Neural cell (in vitro differentiated cells): ENCODE measurements around the gene CD8A. TPM values are rescaled to one million over a fixed set of nuclear protein-coding genes. Genes with fewer than 3 reads are reported as not detected.

Experiments used
- H2AFZ ChIP-seq: fragments of 200-600, 300-800 bp; sonication (generic), shearing (Covaris generic); 2 replicates; pipeline ENCODE4 v1.6.0; 2014; ENCODE audit warnings: low read depth, mild to moderate bottlenecking, antibody characterized with exemption, low read length, moderate library complexity
- H3F3A ChIP-seq: fragments of 200-600 bp; shearing (Covaris generic); 2 replicates; pipeline ENCODE4 v1.6.1; 2016; ENCODE audit warnings: mild to moderate bottlenecking, moderate library complexity, mixed read lengths, antibody characterized with exemption, low read length; ENCODE audit not compliant: insufficient read depth, poor library complexity, severe bottlenecking
- H3K27ac ChIP-seq: fragments of 200-600, 300-800 bp; sonication (generic), shearing (Covaris generic); 2 replicates; pipeline ENCODE4 v1.5.1; 2014; ENCODE audit warnings: mild to moderate bottlenecking, low read length, moderate library complexity
- H3K27me3 ChIP-seq: fragments of 300-800, 200-600 bp; sonication (generic), shearing (Covaris generic); 2 replicates; pipeline ENCODE4 v1.6.0; 2014; ENCODE audit warnings: mild to moderate bottlenecking, low read depth, low read length, moderate library complexity; ENCODE audit not compliant: insufficient read depth
- H3K36me3 ChIP-seq: fragments of 300-800, 200-600 bp; sonication (generic), shearing (Covaris generic); 2 replicates; pipeline ENCODE4 v1.5.1; 2014; ENCODE audit warnings: mild to moderate bottlenecking, antibody characterized with exemption, low read length, moderate library complexity; ENCODE audit not compliant: insufficient read depth
- H3K4me2 ChIP-seq: fragments of 300-800, 200-600 bp; sonication (generic), shearing (Covaris generic); 2 replicates; pipeline ENCODE4 v1.6.0; 2014; ENCODE audit warnings: mild to moderate bottlenecking, low read length
- H3K4me3 ChIP-seq: fragments of 300-800, 200-600 bp; sonication (generic), shearing (Covaris generic); 2 replicates; pipeline ENCODE4 v1.5.1; 2014; ENCODE audit warnings: mild to moderate bottlenecking, low read length, moderate library complexity
- H3K79me2 ChIP-seq: fragments of 200-600 bp; shearing (Covaris generic); replicated peaks from 2 replicates; pipeline ENCODE4 v1.6.0; 2014; ENCODE audit warnings: mild to moderate bottlenecking, low read length, moderate library complexity; ENCODE audit not compliant: insufficient read depth
- H3K9ac ChIP-seq: fragments of 300-800, 200-600 bp; sonication (generic), shearing (Covaris generic); 2 replicates; pipeline ENCODE4 v1.6.1; 2016; ENCODE audit warnings: mild to moderate bottlenecking, low read length, mixed read lengths
- H3K9me2 ChIP-seq: fragments of 200-600 bp; shearing (Covaris generic); 2 replicates; pipeline ENCODE4 v1.6.1; 2016; ENCODE audit warnings: mild to moderate bottlenecking, low read length, mixed read lengths; ENCODE audit not compliant: insufficient read depth
- H3K9me3 ChIP-seq: fragments of 200-600, 300-800 bp; sonication (generic), shearing (Covaris generic); 2 replicates; pipeline ENCODE4 v1.6.1; 2016; ENCODE audit warnings: mild to moderate bottlenecking, mixed run types, low read length, moderate library complexity, mixed read lengths
- H4K20me1 ChIP-seq: fragments of 200-600 bp; shearing (Covaris generic); 2 replicates; pipeline ENCODE4 v1.6.1; 2016; ENCODE audit warnings: mild to moderate bottlenecking, mixed run types; ENCODE audit not compliant: insufficient read depth
- EP300 ChIP-seq: fragments of 450-650 bp; conservative IDR thresholded peaks from 2 replicates; pipeline ENCODE4 v1.6.1; 2014; ENCODE audit warnings: antibody characterized with exemption, mild to moderate bottlenecking, moderate library complexity; ENCODE audit not compliant: poor library complexity, severe bottlenecking
- EZH2 ChIP-seq: fragments of 200-600, 300-800 bp; shearing (Covaris generic), sonication (generic); IDR thresholded peaks from 2 replicates; pipeline ENCODE4 v1.6.1; 2014; ENCODE audit warnings: antibody characterized with exemption, low read length, borderline replicate concordance, mild to moderate bottlenecking; ENCODE audit not compliant: insufficient read depth, poor library complexity, severe bottlenecking
- MXI1 ChIP-seq: fragments of 450-650 bp; conservative IDR thresholded peaks from 2 replicates; pipeline ENCODE4 v1.6.1; 2014; ENCODE audit warnings: antibody characterized with exemption, mild to moderate bottlenecking; ENCODE audit not compliant: poor library complexity, severe bottlenecking
- POLR2AphosphoS5 ChIP-seq: IDR thresholded peaks from 2 replicates; pipeline ENCODE4 v1.6.1; 2012
- RAD21 ChIP-seq: fragments of 450-650 bp; conservative IDR thresholded peaks from 2 replicates; pipeline ENCODE4 v1.6.1; 2014; ENCODE audit warnings: antibody characterized with exemption, mild to moderate bottlenecking, moderate library complexity
- SMC3 ChIP-seq: fragments of 450-650 bp; conservative IDR thresholded peaks from 2 replicates; pipeline ENCODE4 v1.6.1; 2014; ENCODE audit warnings: antibody characterized with exemption, mild to moderate bottlenecking, moderate library complexity; ENCODE audit not compliant: poor library complexity
- TAF1 ChIP-seq: IDR thresholded peaks from 2 replicates; pipeline ENCODE4 v1.6.1; 2012; ENCODE audit warnings: low read depth
- polyA plus RNA-seq: library from polyadenylated mRNA; depleted of rRNA; stranded (reverse); fragments of >200 nt; gene quantifications from 2 replicates; pipeline ENCODE4 v1.2.3, GENCODE V29; 2014
- TF ChIP-seq, protein P1 (sequence below): fragments of 450-650 bp; IDR thresholded peaks from 2 replicates; pipeline ENCODE4 v1.5.1; 2014; ENCODE audit warnings: antibody characterized with exemption, mild to moderate bottlenecking, moderate library complexity; ENCODE audit not compliant: poor library complexity, severe bottlenecking
- TF ChIP-seq, protein P2 (sequence below): IDR thresholded peaks from 2 replicates; pipeline ENCODE4 v1.6.1; 2012; ENCODE audit warnings: borderline replicate concordance

CD8A gene
- polyA plus RNA-seq, 1 donor from 2014 or later: 2.2 TPM

DNA sequence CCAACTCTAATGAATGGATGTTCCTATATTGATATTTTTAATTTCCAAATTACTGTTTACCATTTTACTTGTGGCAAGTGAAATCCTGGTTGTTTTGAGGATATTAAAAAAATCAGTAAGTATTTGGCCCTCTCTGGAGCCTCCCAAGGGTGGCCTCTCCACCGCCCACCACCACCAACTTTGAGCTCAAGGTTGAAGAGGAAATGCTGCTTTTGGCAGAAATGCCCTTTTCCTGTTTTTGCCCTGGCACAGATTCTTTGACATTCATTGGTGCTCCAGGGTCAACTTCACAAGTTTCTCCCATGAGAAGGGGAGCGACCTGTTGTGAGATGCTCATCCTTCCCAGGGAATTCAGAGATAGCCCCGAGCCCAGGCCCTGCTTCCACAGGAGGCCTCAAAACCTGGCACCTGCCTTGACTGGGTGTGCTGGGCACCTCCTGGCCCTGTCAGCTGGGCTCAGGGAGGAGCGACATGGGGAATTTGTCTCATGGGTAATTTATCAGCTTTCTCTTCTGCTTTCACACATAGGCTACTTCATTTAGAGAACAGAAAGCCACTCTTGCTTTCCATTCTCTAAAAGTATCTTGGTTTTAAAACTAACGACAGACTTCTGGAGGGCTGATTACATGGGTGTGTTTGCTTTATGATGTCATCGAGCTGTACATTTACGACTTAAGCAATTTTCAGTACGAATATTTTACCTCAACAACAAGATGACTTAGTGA lies 6.9 kb downstream of the CD8A start:
- Histone ChIP-seq H3K27me3 (peaks cover 17% of the 10 kb centered on the region), H3K9me2 (no peaks in the 10 kb centered on the region), H3K9ac (no peak overlapping the region), H3F3A (no peaks in the 10 kb centered on the region), H3K4me3 (no peak overlapping the region), H3K79me2 (no peaks in the 10 kb centered on the region), H3K4me2 (no peak overlapping the region), H4K20me1 (no peaks in the 10 kb centered on the region), H3K36me3 (no peaks in the 10 kb centered on the region), H3K27ac (no peak overlapping the region), H3K9me3 (no peaks in the 10 kb centered on the region), H2AFZ (no peak overlapping the region)
- TF ChIP-seq, protein P1, sequence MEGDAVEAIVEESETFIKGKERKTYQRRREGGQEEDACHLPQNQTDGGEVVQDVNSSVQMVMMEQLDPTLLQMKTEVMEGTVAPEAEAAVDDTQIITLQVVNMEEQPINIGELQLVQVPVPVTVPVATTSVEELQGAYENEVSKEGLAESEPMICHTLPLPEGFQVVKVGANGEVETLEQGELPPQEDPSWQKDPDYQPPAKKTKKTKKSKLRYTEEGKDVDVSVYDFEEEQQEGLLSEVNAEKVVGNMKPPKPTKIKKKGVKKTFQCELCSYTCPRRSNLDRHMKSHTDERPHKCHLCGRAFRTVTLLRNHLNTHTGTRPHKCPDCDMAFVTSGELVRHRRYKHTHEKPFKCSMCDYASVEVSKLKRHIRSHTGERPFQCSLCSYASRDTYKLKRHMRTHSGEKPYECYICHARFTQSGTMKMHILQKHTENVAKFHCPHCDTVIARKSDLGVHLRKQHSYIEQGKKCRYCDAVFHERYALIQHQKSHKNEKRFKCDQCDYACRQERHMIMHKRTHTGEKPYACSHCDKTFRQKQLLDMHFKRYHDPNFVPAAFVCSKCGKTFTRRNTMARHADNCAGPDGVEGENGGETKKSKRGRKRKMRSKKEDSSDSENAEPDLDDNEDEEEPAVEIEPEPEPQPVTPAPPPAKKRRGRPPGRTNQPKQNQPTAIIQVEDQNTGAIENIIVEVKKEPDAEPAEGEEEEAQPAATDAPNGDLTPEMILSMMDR: no peak
- TF ChIP-seq POLR2AphosphoS5 (no peak), EP300 (no peak), SMC3 (no peak), MXI1 (no peak), EZH2 (no peak), RAD21 (no peak), TAF1 (no peak)
- TF ChIP-seq, protein P2, sequence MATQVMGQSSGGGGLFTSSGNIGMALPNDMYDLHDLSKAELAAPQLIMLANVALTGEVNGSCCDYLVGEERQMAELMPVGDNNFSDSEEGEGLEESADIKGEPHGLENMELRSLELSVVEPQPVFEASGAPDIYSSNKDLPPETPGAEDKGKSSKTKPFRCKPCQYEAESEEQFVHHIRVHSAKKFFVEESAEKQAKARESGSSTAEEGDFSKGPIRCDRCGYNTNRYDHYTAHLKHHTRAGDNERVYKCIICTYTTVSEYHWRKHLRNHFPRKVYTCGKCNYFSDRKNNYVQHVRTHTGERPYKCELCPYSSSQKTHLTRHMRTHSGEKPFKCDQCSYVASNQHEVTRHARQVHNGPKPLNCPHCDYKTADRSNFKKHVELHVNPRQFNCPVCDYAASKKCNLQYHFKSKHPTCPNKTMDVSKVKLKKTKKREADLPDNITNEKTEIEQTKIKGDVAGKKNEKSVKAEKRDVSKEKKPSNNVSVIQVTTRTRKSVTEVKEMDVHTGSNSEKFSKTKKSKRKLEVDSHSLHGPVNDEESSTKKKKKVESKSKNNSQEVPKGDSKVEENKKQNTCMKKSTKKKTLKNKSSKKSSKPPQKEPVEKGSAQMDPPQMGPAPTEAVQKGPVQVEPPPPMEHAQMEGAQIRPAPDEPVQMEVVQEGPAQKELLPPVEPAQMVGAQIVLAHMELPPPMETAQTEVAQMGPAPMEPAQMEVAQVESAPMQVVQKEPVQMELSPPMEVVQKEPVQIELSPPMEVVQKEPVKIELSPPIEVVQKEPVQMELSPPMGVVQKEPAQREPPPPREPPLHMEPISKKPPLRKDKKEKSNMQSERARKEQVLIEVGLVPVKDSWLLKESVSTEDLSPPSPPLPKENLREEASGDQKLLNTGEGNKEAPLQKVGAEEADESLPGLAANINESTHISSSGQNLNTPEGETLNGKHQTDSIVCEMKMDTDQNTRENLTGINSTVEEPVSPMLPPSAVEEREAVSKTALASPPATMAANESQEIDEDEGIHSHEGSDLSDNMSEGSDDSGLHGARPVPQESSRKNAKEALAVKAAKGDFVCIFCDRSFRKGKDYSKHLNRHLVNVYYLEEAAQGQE: no peak

DNA sequence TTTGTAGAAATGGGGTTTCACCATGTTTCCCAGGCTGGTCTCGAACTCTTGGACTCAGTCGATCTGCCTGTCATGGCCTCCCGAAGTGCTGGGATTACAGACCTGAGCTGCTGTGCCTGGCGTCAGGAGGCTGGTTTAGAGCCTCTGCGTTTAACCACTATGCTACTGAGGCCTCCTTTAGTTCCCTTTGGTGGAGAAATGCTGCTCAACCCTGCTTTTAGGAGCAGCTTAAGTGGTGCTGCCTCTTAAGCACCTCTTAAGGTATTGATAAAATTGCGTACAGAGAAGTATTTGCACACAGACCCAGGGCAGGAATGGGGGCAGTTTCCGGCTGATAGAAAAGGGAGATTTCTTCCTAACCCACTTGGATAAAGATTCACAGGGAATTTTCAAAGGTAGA lies 8.0 kb downstream of the CD8A start:
- no peaks in the 10 kb centered on the region for H3K79me2 ChIP-seq
- no peak overlapping the region for H3K4me3 ChIP-seq
- no peak overlapping the region for H3K9ac ChIP-seq
- H3K27ac ChIP-seq: no peak overlapping the region
- no peak overlapping the region for H2AFZ ChIP-seq
- no peaks in the 10 kb centered on the region for H3K36me3 ChIP-seq
- H4K20me1 ChIP-seq: no peaks in the 10 kb centered on the region
- H3K9me3 ChIP-seq: no peaks in the 10 kb centered on the region
- H3K9me2 ChIP-seq: no peaks in the 10 kb centered on the region
- H3K27me3 ChIP-seq: peaks cover 7% of the 10 kb centered on the region
- TF ChIP-seq, protein P1: no peak
- TF ChIP-seq EP300 (no peak), POLR2AphosphoS5 (no peak), TAF1 (no peak), MXI1 (no peak), EZH2 (no peak), RAD21 (no peak), SMC3 (no peak)
- TF ChIP-seq, protein P2: no peak
- H3F3A ChIP-seq: no peaks in the 10 kb centered on the region
- no peak overlapping the region for H3K4me2 ChIP-seq
